ENCODE data around the gene TMEM220.

GRCh38 chr17:10777131-10777807 lies 47.4 kb upstream of the TMEM220 start:
- TF ChIP-seq CTCF (IDR thresholded peaks at IDR 0.05) (no peak), POLR2A (IDR thresholded peaks at IDR 0.05) (no peak)
